Activated CD8-positive, alpha-beta memory T cell treated with anti-CD3 and anti-CD28 coated beads for 4 hours (primary cell): ENCODE data around the gene KCTD12.

Source experiments
- DNase-seq, 2 donors: peaks; one replicate each; pipeline ENCODE4 v3.0.0-alpha.2; 2020; ENCODE audit warnings: low read depth in 2 of 2

KCTD12 gene

GRCh38 chr13:76887076-76887563, 915 bp upstream of the KCTD12 start:
- no peak for DNase-seq

GRCh38 chr13:76886005-76886291, 257 bp downstream of the KCTD12 start:
- peak; percentile 20 to 35 for DNase-seq

GRCh38 chr13:76885203-76886004, 801 bp downstream of the KCTD12 start:
- peak; percentile 3 to 14 for DNase-seq

GRCh38 chr13:76884907-76885202, 1.4 kb downstream of the KCTD12 start:
- DNase-seq, result no peak

GRCh38 chr13:76884186-76884906, 1.9 kb downstream of the KCTD12 start:
- no peak for DNase-seq

GRCh38 chr13:76883236-76883635, 3.0 kb downstream of the KCTD12 start:
- DNase-seq, result no peak

- no peak for DNase-seq
Measured at GRCh38 chr13:76882431-76882830, 3.8 kb downstream of the KCTD12 start.

- DNase-seq, result no peak
Measured at GRCh38 chr13:76879883-76880270, 6.3 kb downstream of the KCTD12 start.

- peak; percentile 35 to 45 for DNase-seq
Measured at GRCh38 chr13:76879203-76879882, 6.9 kb downstream of the KCTD12 start.

- DNase-seq, result no peak
Measured at GRCh38 chr13:76878043-76878442, 8.2 kb downstream of the KCTD12 start.

- DNase-seq, result no peak
Measured at GRCh38 chr13:76875271-76875815, 10.9 kb downstream of the KCTD12 start.

GRCh38 chr13:76874479-76874878, 11.7 kb downstream of the KCTD12 start:
- DNase-seq, result no peak

- no peak for DNase-seq
Measured at GRCh38 chr13:76873445-76873844, 12.8 kb downstream of the KCTD12 start.

GRCh38 chr13:76872675-76873074, 13.5 kb downstream of the KCTD12 start:
- DNase-seq, result no peak

GRCh38 chr13:76871432-76871831, 14.8 kb downstream of the KCTD12 start:
- no peak for DNase-seq

GRCh38 chr13:76868371-76868770, 17.8 kb downstream of the KCTD12 start:
- no peak for DNase-seq

GRCh38 chr13:76865996-76866503, 20.2 kb downstream of the KCTD12 start:
- DNase-seq, result no peak

- no peak for DNase-seq
Measured at GRCh38 chr13:76865109-76865508, 21.1 kb downstream of the KCTD12 start.

GRCh38 chr13:76864259-76864658, 21.9 kb downstream of the KCTD12 start:
- no peak for DNase-seq

- no peak for DNase-seq
Measured at GRCh38 chr13:76863022-76863421, 23.2 kb downstream of the KCTD12 start.

- no peak for DNase-seq
Measured at GRCh38 chr13:76861859-76862258, 24.3 kb downstream of the KCTD12 start.

- DNase-seq, result no peak
Measured at GRCh38 chr13:76860706-76861105, 25.5 kb downstream of the KCTD12 start.
